ENCODE measurements around the gene CGA. TPM values are rescaled to one million over a fixed set of nuclear protein-coding genes. Genes with fewer than 3 reads are reported as not detected.

The CGA gene
- total RNA-seq, 1 donor = not detected

GRCh38 chr6:87059943-87060342 lies 35.0 kb downstream of the CGA start:
- H3K4me3 ChIP-seq (ENCODE audit: low read depth, low read length) = no peak overlapping the region
- DNase-seq (ENCODE audit: low read depth) = no peak
- TF ChIP-seq, protein P1, sequence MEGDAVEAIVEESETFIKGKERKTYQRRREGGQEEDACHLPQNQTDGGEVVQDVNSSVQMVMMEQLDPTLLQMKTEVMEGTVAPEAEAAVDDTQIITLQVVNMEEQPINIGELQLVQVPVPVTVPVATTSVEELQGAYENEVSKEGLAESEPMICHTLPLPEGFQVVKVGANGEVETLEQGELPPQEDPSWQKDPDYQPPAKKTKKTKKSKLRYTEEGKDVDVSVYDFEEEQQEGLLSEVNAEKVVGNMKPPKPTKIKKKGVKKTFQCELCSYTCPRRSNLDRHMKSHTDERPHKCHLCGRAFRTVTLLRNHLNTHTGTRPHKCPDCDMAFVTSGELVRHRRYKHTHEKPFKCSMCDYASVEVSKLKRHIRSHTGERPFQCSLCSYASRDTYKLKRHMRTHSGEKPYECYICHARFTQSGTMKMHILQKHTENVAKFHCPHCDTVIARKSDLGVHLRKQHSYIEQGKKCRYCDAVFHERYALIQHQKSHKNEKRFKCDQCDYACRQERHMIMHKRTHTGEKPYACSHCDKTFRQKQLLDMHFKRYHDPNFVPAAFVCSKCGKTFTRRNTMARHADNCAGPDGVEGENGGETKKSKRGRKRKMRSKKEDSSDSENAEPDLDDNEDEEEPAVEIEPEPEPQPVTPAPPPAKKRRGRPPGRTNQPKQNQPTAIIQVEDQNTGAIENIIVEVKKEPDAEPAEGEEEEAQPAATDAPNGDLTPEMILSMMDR (IDR thresholded peaks at IDR 0.05; ENCODE audit: insufficient read depth, low read depth, low read length) = no peak

- no peak overlapping the region for H3K4me3 ChIP-seq (ENCODE audit: low read depth, low read length)
- TF ChIP-seq, protein P1 (IDR thresholded peaks at IDR 0.05; ENCODE audit: insufficient read depth, low read depth, low read length) = no peak
- DNase-seq (ENCODE audit: low read depth) = no peak
Observed at GRCh38 chr6:87054143-87054833, 40.6 kb downstream of the CGA start.

- H3K4me3 ChIP-seq (ENCODE audit: low read depth, low read length) = no peak overlapping the region
- TF ChIP-seq, protein P1 (IDR thresholded peaks at IDR 0.05; ENCODE audit: insufficient read depth, low read depth, low read length) = no peak
- no peak for DNase-seq (ENCODE audit: low read depth)
Observed at GRCh38 chr6:87053312-87053711, 41.6 kb downstream of the CGA start.

GRCh38 chr6:87049779-87050178 lies 45.1 kb downstream of the CGA start:
- no peak overlapping the region for H3K4me3 ChIP-seq (ENCODE audit: low read depth, low read length)

DNA sequence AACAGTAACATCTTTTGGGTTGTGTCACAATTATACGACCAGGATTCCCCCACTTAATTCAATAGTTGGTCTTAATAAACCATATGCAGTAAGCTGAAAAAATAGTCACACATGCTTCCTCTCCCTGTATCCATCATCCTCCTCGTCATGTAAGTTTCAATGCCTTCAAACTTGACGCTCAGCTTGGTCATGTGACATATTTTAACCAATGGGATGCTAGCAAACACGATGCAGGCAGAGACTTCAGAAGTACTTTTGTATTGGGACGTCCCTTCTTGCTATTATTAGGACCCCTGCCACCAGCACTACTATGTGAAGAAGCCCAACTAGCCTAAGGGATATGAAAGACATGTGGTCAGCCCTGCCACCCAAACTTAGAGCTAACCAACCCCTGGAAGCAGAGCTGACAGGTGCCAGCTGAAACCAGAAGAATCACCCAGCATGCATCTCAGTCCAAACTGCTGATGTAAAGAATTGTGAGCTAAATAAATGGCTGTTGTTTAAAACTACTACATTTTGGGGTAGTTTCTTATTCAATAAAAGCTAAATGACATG lies 49.3 kb downstream of the CGA start:
- no peak for DNase-seq (ENCODE audit: low read depth)
- H3K4me3 ChIP-seq (ENCODE audit: low read depth, low read length) = no peak overlapping the region
- TF ChIP-seq, protein P1 (IDR thresholded peaks at IDR 0.05; ENCODE audit: insufficient read depth, low read depth, low read length) = no peak

More at GRCh38 chr6:87049779-87050178, 45.1 kb downstream of the CGA start:
- TF ChIP-seq, protein P1 (IDR thresholded peaks at IDR 0.05; ENCODE audit: insufficient read depth, low read depth, low read length) = no peak
- DNase-seq (ENCODE audit: low read depth) = no peak

- DNase-seq (ENCODE audit: low read depth) = no peak
- TF ChIP-seq, protein P1 (IDR thresholded peaks at IDR 0.05; ENCODE audit: insufficient read depth, low read depth, low read length) = no peak
- no peak overlapping the region for H3K4me3 ChIP-seq (ENCODE audit: low read depth, low read length)
Observed at GRCh38 chr6:87040729-87041128, 54.2 kb downstream of the CGA start.

Other genes starting within 250 kb of the CGA start
- not detected in 2 replicates for gene HTR1E, start 157.6 kb downstream of the CGA start, total RNA-seq
- 27.7 and 32.8 TPM in 2 replicates for gene ZNF292, start 60.5 kb upstream of the CGA start, total RNA-seq
- 4.8 and 5.6 TPM in 2 replicates for gene SMIM8, start 227.5 kb upstream of the CGA start, total RNA-seq
- gene GJB7, start 234.2 kb upstream of the CGA start, total RNA-seq = 0.43 and 0.97 TPM in 2 replicates
- gene C6orf163, start 249.7 kb upstream of the CGA start, total RNA-seq = 2.6 and 2.9 TPM in 2 replicates